Rectal smooth muscle tissue (tissue), 1 donor: Measurements from ENCODE around the gene CATSPERE.

Experiments
- H3K27ac ChIP-seq: one replicate; pipeline ENCODE4 v1.7.0; 2013; ENCODE audit warnings: low read depth, low read length, inconsistent platforms
- H3K27me3 ChIP-seq: one replicate; pipeline ENCODE4 v1.7.0; 2013; ENCODE audit warnings: low read length; ENCODE audit not compliant: control insufficient read depth, insufficient read depth
- H3K36me3 ChIP-seq: one replicate; pipeline ENCODE4 v1.7.0; 2013; ENCODE audit warnings: low read length; ENCODE audit not compliant: control insufficient read depth, insufficient read depth
- H3K4me1 ChIP-seq: one replicate; pipeline ENCODE4 v1.7.0; 2013; ENCODE audit warnings: low read length; ENCODE audit not compliant: control insufficient read depth, insufficient read depth
- H3K4me3 ChIP-seq: one replicate; pipeline ENCODE4 v1.7.0; 2013; ENCODE audit warnings: low read length
- H3K9ac ChIP-seq: one replicate; pipeline ENCODE4 v1.7.0; 2013; ENCODE audit warnings: low read length

Gene CATSPERE

DNA sequence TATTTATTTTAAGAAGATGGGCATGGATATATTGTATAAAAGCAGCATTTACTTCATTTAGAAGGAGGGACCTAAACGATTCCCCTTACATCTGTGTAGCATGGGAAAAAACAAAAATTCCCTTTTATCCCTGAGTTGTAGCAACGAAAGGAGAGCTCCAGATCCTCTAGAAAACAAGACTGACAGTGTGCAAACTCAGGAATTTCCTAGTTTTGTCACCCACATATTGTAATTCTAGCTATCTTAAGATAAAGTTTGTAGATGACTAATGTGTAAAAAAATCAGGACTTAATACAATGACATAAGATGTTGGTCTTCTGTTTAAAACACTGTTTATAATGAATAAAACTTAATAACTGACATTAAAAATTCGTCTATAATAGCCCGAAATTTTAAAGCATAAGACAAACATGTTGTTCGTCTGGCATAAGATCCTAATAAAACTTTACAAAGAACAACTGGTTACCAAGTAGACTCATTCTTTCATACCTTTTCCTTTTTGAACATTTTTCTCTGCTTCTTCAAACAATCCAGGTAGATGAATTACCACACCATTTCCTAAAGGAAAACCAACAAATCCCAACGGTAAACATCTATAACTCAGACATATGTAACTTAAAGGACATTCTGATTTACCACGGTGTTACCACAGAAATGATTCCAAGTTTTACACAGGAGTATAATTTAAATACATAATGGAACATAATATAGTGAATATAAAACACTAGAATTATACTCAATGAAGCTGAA lies 24.6 kb upstream of the CATSPERE start:
- no peak overlapping the region for H3K4me3 ChIP-seq
- no peak overlapping the region for H3K9ac ChIP-seq
- H3K36me3 ChIP-seq: no peaks in the 10 kb centered on the region
- no peak overlapping the region for H3K27ac ChIP-seq
- no peaks in the 10 kb centered on the region for H3K4me1 ChIP-seq
- H3K27me3 ChIP-seq: no peaks in the 10 kb centered on the region

DNA sequence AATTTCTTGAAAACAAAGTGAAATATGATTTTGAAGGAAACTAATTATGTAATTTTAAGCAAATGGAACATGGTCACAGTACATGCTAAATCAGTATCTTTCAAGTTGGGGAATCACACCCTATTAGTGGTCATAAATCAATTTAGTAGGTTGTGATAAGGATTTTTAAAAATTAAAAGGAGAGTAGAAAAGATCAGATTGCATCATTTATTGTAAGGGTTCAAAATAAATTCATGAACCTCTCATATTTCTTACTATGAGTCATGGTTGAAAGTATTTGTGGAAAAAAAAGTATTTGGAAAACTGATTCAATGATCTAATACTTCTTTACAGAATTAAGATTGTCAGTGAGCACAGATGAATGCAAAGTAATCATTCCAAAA lies 24.0 kb upstream of the CATSPERE start:
- no peak overlapping the region for H3K4me3 ChIP-seq
- no peaks in the 10 kb centered on the region for H3K36me3 ChIP-seq
- no peak overlapping the region for H3K27ac ChIP-seq
- no peak overlapping the region for H3K9ac ChIP-seq
- H3K27me3 ChIP-seq: no peaks in the 10 kb centered on the region
- no peaks in the 10 kb centered on the region for H3K4me1 ChIP-seq

DNA sequence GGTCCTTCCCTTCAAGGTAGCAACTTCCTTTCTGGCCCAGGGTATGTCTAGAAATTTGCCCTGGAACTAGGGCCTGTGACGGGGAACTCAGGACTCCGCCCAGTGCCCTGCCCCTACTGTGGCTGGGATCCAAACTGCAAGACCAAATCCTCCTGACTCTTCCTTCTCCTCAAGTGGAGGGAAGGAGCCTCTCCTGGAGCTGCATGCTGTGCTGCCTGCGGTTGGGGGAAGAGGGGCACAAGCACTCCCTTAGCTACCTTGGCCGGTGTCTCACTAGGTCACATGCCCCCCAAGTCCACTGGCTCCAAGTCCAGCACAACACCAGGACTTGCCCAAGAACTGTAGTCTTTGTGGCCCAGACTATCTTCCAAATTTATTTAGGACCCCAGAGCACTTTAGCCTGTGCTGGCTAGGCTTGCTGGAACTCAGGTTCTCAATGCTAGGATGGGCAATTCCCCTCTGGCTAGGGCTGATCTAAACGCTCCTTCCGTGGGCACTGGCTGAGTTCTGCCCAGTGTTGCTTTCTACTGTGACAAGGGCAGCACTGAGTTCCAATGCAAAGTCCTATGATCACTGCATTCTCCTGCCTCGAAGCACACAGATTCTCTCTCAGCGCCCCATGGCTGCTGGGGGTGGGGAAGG lies 21.6 kb upstream of the CATSPERE start:
- no peak overlapping the region for H3K27ac ChIP-seq
- H3K27me3 ChIP-seq: no peaks in the 10 kb centered on the region

DNA sequence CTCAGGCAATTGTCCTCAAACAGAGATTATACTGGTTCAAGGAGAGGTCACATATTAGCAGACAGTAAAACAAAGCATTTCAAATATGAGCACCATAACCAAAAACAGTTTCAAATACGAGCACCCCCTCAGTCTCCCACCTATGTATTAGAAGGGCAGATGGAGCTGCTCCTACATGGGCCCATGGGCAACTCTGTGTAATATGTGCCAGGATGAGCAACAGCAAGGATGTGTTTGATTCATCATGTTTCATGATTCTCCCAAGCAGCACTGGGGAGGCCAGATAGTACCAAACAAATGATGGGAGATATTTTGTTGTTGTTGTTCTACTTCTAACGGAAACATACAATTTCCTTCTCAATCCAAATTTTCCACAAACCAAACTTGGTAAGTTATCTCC lies 18.2 kb upstream of the CATSPERE start:
- H3K9ac ChIP-seq: no peak overlapping the region
- no peak overlapping the region for H3K4me3 ChIP-seq
- no peaks in the 10 kb centered on the region for H3K36me3 ChIP-seq
- H3K27me3 ChIP-seq: no peaks in the 10 kb centered on the region
- H3K27ac ChIP-seq: no peak overlapping the region
- H3K4me1 ChIP-seq: peaks cover 21% of the 10 kb centered on the region

More for the DNA sequence above, 21.6 kb upstream of the CATSPERE start:
- Histone ChIP-seq H3K4me1 (peaks cover 1% of the 10 kb centered on the region), H3K4me3 (no peak overlapping the region), H3K36me3 (no peaks in the 10 kb centered on the region), H3K9ac (no peak overlapping the region)

DNA sequence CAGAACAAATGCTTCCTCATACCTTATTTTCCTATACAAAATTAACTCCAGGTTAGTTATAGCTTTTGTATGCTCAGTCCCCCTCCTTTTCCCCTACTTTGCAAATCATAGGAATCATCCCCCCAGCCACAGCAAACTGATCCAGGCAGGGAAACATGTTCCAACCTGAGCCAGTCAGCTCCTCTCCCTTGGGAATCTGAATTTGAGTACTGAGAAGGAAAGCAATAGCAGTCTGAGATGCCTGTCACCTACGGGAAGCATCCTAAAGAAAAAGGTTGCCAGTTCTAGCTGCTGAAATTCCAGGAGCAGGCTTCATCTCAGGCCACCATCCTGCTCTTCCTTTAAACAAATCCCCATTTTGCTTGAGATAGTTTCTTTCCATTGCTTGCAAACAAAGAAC lies 16.2 kb upstream of the CATSPERE start:
- Histone ChIP-seq H3K27me3 (no peaks in the 10 kb centered on the region), H3K9ac (no peak overlapping the region), H3K36me3 (no peaks in the 10 kb centered on the region), H3K4me1 (peaks cover 33% of the 10 kb centered on the region), H3K27ac (peak overlapping the region; percentile 19), H3K4me3 (no peak overlapping the region)

DNA sequence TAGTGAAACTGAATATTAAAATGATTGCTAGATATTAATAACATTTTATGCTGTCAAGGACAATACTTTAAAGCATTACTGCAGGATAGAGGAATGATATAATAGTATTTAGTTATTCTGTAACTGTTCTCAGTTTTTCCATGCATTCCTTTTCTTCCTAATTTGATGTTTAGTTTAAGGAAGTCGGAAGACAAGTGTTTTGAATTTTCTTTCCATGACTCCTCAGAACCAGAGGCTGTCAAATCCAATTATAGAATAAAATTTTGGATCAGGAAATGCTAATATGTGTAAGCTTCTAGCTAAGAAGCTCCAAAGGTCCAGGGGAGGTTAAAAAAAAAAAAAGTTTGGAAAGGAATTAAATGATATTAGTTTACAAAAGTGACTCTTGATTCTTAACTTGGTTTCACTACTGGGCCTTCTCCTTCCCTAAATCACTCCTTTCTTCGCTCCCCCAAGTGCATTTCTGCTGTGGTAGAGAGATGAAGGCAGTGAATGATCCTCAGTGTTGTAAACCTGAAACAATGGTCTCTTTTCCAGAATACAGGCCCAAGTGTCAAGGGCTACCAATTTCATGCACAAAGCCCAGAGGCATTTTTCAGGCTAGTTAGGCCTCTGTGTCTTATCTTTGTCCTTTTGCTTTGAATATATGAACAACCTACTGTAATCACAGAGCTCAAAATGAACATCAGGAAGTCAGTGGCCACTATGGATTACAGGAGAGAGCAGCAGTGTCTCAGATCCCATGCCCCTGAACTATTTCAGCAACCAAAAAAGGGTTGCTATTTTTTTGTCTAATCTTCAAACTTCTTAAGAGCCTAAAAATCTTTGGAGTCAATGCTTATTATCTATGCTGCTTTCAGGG lies 15.5 kb upstream of the CATSPERE start:
- Histone ChIP-seq H3K9ac (no peak overlapping the region), H3K4me3 (no peak overlapping the region), H3K4me1 (peaks cover 40% of the 10 kb centered on the region), H3K27ac (peak overlapping the region; percentile 70), H3K27me3 (no peaks in the 10 kb centered on the region), H3K36me3 (no peaks in the 10 kb centered on the region)

DNA sequence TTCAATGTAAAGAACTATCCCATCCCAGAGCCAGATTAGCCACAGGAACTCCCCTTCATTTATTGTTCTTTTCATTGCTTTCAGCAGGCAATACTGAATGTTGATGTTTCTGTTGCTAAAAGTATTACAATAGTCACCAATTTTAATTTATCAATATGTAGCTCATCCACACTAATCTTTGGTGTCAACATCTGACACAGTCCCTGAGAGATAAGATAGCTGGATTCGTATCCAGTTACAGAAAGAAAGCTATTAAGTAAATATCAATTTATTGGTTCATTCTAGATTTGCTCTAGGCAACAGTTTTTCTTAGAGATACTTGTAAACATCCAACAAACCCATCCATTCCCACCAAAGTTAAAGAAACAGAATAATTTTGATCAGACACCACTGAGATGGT lies 14.0 kb upstream of the CATSPERE start:
- Histone ChIP-seq H3K27ac (no peak overlapping the region), H3K36me3 (no peaks in the 10 kb centered on the region), H3K9ac (no peak overlapping the region), H3K4me1 (peaks cover 41% of the 10 kb centered on the region), H3K27me3 (no peaks in the 10 kb centered on the region), H3K4me3 (no peak overlapping the region)

DNA sequence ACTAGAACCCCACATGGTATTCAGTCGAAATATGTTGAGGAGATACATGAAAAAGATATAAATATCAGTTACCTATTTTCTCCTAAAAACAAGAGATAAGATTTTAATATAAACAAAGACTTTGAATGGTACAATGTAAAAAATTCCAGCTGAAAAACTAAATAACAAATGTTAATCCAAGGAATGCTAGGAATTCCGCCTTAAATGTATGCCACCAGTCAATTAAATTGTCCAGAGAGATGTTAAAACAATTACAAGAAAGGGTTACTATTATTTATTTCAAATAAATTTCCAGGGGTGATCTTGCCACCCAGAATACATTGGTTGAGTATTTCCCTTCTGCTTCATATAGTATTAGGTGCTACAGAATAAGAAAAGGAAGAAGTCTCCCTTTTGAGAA lies 13.5 kb upstream of the CATSPERE start:
- no peak overlapping the region for H3K27ac ChIP-seq
- H3K27me3 ChIP-seq: no peaks in the 10 kb centered on the region
- H3K36me3 ChIP-seq: no peaks in the 10 kb centered on the region
- H3K4me3 ChIP-seq: no peak overlapping the region
- H3K4me1 ChIP-seq: peaks cover 45% of the 10 kb centered on the region
- no peak overlapping the region for H3K9ac ChIP-seq

DNA sequence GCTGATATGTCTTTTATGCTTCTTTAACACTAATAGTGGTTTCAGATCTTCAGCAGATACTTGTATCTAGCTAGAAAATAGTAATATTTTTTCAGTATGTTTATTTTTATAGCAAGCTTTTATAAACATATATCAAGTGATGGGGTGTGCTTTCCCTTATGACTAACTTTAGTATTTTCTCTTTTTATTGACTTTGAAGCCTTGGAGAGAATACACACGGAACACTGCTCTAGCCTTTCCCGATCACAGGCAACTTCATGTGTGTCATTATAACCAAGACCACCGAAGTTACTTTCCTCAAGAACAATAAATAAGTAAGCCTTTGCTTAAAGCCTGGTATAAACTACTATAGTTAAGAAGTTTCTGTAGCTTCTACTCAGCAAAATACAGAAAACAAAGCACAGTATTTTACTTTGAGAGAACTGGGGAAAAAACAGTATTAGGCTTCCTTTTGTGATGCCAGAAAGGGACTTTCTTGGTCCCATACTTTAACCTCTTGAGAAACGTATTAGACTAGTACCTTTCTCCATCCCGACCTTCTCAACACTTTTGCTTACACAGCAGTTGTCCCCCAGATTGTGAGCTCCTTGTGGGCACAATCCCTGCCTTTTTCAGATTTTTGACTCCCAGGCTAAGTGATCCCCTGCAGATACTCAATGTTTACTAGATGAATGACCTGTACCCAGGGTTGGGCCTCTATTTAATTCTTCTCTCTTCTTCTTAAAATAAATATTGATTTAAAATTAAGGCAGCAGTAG lies 12.6 kb upstream of the CATSPERE start:
- Histone ChIP-seq H3K27me3 (no peaks in the 10 kb centered on the region), H3K27ac (peak overlapping the region; percentile 61), H3K4me3 (no peak overlapping the region), H3K9ac (no peak overlapping the region), H3K4me1 (peaks cover 47% of the 10 kb centered on the region), H3K36me3 (no peaks in the 10 kb centered on the region)

DNA sequence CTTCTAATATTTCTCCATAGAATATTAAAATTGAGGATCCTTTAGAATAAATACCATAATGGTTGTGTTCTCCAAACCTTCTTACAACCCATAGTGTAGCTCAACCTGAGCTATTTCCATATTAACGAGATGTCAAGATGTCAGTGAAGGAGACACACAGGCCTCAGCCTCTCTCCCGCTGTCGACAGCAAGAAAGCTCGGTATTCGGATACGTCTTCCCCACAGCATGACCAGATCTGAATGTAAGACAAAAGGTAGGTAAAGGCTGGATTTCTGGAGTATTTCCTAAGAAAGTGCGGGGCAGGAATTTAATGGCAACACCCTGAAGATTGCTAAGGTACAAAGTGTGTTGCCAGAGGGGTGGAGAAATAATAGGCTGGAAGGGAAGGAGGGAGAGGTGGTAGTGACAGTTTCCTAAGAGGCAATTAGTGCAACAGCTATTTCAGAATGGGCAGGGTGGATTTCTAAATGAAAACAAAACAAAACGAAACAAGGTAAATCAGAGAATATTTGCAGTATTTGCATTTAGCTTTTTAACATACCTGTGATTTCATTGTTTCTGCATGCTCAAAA lies 11.1 kb upstream of the CATSPERE start:
- peak overlapping the region; percentile 95 for H3K4me3 ChIP-seq
- peak overlapping the region; percentile 93 for H3K27ac ChIP-seq
- peaks cover 40% of the 10 kb centered on the region for H3K4me1 ChIP-seq
- no peaks in the 10 kb centered on the region for H3K27me3 ChIP-seq
- no peak overlapping the region for H3K9ac ChIP-seq
- H3K36me3 ChIP-seq: no peaks in the 10 kb centered on the region

DNA sequence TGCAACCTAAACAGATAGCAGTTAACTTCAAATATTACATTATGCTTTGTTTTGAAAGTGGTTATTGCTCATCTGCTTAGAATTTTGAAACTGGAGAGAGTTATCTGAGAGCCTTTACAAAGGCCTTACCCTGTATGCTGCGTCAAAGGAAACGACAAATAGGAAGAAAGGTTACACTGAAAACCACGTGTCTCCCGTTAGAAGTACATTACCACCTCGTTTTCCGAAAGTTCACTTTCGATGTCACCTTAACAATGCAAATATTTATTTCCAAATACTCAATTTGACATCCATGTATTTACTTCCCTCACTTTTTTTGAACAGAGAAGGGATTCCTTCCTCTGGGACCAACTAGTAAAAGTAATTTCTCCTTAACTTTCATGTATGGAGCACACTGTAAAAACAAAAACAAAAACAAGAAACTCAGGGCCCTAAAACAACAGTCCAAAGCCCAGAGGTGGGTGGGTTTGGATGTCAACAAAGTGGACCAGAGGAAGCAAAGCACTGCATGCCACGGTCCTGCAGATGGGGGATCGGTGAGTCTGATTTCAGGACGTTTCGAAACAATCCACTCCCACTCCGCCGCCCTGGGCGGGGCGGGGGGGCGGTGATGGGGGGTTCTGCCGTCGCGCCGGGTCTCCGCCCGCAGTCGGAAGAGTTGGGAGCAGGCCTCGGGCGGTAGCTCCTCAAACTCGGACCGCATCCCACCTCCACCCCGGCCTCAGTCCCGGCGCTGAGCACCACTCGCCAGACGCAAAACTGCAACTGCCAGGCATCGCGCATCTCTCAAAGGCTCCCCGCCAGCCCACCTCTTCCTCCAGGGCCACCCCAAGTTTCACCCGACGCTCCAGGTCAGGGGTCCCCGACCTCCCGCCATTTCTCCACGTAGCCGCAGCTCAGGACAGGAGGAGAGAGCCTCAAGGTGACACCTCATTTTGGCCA lies 10.2 kb upstream of the CATSPERE start:
- Histone ChIP-seq H3K36me3 (no peaks in the 10 kb centered on the region), H3K27me3 (no peaks in the 10 kb centered on the region), H3K4me1 (peaks cover 33% of the 10 kb centered on the region), H3K9ac (peak overlapping the region; percentile 84), H3K4me3 (peak overlapping the region; percentile 95), H3K27ac (peak overlapping the region; percentile 93)
